A375 (cell line): ENCODE measurements around the gene NUBP1. TPM values are rescaled to one million over a fixed set of nuclear protein-coding genes. Genes with fewer than 3 reads are reported as not detected.

Source experiments
- small RNA-seq: library from RNA; depleted of rRNA; stranded (forward); fragments of <200 nt; gene quantifications from one replicate; pipeline ENCODE3, GENCODE V24; 2014
- total RNA-seq: library from RNA; depleted of rRNA; stranded (reverse); fragments of >200 nt; shearing (Covaris generic); gene quantifications from 2 replicates; pipeline ENCODE4 v1.2.3, GENCODE V29; 2014; rRNA removed

NUBP1 gene
- 48.9 and 62.8 TPM in 2 replicates for total RNA-seq

DNA sequence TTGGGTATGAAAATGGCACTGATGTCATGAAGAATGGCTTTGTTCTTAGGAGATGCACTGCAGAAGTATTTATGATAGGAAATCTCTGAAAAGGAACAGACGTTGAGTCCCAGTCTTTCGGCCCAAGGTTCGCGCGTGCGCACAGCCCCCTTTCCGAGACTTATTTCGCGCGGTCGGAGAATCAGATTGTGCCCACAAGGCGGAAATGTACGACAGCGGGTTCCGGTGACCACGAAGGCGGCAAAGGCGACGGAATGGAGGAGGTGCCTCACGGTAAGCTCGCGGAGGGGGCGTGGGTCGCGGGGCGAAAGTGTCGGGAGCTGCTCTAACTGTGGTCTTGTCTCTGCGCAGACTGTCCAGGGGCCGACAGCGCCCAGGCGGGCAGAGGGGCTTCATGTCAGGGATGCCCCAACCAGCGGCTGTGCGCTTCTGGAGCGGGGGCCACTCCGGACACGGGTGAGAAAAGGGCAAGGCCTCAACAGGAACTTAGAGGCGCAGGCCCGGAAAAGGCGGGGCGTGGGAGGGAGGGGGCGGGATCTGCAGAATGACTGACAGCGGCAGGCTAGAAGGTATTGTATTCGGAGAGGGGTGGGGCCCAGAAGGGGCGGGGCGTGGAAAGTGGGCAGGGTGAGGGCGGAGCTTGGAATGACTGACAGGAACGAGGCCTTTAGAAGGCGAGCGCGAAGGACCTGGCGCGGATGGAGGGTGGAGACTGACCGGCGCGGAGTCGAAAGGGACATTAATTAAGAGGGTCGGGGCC lies at the start of gene NUBP1:
Gene NUBP1, plus strand, starts transcription at position 233 of the 760 bp plus-strand sequence. Its CDS starts 22 bp downstream, at position 255.

DNA sequence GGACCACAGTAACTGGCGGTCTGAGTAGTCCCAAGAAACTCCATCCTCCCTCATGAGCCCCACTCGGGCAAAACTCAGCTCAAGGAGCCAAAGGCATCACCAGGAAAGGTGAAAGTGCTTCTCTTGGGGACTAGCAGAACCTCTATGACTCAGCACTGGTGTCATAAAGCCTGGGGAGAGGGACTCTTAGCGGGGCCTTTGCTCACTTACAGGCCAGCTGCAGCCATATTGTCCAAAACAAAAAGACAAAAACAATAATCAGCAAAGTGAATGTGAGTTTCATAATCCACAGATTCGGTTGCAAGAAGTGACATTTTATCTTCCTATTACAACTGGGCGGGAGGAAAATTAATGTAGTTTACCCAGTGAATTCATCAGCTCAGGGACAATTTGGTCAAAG lies 48.8 kb upstream of the NUBP1 start, which contains the start of gene TEKT5:
Gene TEKT5, minus strand, starts transcription at position 101 of the 400 bp plus-strand sequence. Its CDS starts 57 bp downstream, at position 44.

DNA sequence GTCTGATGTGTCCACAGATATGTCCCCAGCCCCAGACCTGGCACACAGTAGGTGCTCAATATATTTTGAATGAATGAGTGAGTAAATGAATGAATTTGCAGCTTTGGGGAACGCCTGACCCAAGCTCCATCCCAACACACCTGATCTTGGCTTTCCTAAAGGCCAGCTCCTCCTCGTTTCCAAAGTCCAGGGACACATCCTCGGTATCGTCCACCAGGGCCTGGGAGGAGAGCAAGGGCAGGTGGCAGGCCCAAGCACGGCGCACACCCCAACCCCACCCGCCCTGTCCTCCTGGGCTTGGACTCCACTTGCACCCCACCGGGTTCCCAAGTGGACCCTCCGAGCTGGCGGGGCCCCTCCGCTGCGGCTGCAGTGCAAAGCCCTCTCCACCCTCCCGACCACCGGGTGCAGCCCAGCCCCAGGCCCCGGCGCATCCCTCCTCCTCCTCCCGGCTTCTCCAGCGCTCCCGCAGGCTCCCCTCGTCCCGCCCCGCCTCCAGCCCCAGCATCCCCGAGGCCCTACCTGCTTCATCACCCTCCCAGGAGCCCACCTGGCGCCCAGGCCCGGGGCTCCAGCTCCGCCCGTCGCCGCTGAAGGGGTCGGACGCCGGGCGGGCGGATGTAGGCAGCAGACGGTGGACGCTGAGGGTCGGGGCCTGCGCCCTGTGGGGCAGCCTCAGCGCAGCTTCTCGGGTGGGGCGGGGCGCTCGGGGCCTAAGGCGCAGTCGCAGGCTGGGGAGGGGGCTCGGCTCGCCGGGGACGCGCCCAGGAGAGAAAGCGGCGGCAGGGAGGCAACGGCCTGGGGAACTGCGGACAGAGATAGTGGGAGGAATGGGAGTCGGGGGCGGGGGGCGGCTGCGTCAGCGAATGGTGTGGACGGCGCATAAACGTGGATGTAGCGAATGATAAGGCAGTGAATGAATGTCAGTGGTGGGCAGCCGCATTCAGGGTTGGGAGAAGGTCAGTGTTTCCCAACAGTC lies 74.6 kb downstream of the NUBP1 start, which contains the start of gene TVP23A:
Gene TVP23A, minus strand, starts transcription at position 832 of the 979 bp plus-strand sequence. Its CDS starts 301 bp downstream, at position 531.

Small RNA genes lying within 50 kb of the gene (small RNA-seq; reads per million reads assigned to genes)
- not detected for gene MTND4LP24
- gene MTND6P33 = not detected

Other genes starting within 250 kb of the NUBP1 start
- gene EMP2, start 163.2 kb upstream of the NUBP1 start, total RNA-seq = 45.9 and 52.7 TPM in 2 replicates
- not detected in 2 replicates for gene TEKT5, start 48.9 kb upstream of the NUBP1 start, total RNA-seq
- 0.04 and 0.08 TPM in 2 replicates for gene TVP23A, start 75.0 kb downstream of the NUBP1 start, total RNA-seq
- gene CIITA, start 133.4 kb downstream of the NUBP1 start, total RNA-seq = 19.3 and 21.2 TPM in 2 replicates
- gene DEXI, start 198.6 kb downstream of the NUBP1 start, total RNA-seq = 23.7 and 24.4 TPM in 2 replicates
- 12.4 and 14.2 TPM in 2 replicates for gene CLEC16A, start 200.7 kb downstream of the NUBP1 start, total RNA-seq